Neural crest cell (in vitro differentiated cells): Measurements from ENCODE around the gene FAF1. TPM values are rescaled to one million over a fixed set of nuclear protein-coding genes. Genes with fewer than 3 reads are reported as not detected.

Experiments
- DNase-seq: peaks from one replicate; pipeline ENCODE4 v3.0.0; 2021; ENCODE audit warnings: low read depth, mixed read lengths, low spot score
- H3K27ac Mint-ChIP-seq: one replicate; pipeline ENCODE4 v1.8.0; 2021; ENCODE audit warnings: mild to moderate bottlenecking, mixed read lengths; ENCODE audit not compliant: unreplicated experiment
- H3K27me3 Mint-ChIP-seq: 2 replicates; pipeline ENCODE4 v1.8.0; 2021; ENCODE audit warnings: low read depth, mild to moderate bottlenecking, mixed read lengths
- H3K36me3 Mint-ChIP-seq: 2 replicates; pipeline ENCODE4 v1.8.0; 2021; ENCODE audit warnings: low read depth, mild to moderate bottlenecking, mixed read lengths
- H3K4me1 Mint-ChIP-seq: 2 replicates; pipeline ENCODE4 v1.8.0; 2021; ENCODE audit warnings: mixed read lengths
- H3K4me3 Mint-ChIP-seq: one replicate; pipeline ENCODE4 v1.8.0; 2021; ENCODE audit warnings: mild to moderate bottlenecking, mixed read lengths
- H3K9me3 Mint-ChIP-seq: 2 replicates; pipeline ENCODE4 v1.8.0; 2021; ENCODE audit warnings: mixed read lengths
- CTCF ChIP-seq: fragments of 200-600 bp; sonication (generic); conservative IDR thresholded peaks from 2 replicates; pipeline ENCODE4 v1.5.0; 2021; ENCODE audit warnings: antibody characterized with exemption, mild to moderate bottlenecking
- total RNA-seq: library from RNA; stranded (reverse); gene quantifications from 2 replicates; pipeline ENCODE4 v1.2.1, GENCODE V29; 2021

The FAF1 gene
- total RNA-seq, 1 donor from 2014 or later, result 73.0 TPM

- Mint-ChIP-seq H3K36me3 (peaks cover 11% of the 10 kb centered on the region), H3K27ac (no peak overlapping the region), H3K9me3 (no peaks in the 10 kb centered on the region), H3K4me3 (no peak overlapping the region), H3K4me1 (peaks cover 4% of the 10 kb centered on the region), H3K27me3 (peaks cover 97% of the 10 kb centered on the region)
- no peak for TF ChIP-seq CTCF
- DNase-seq, result no peak
These were observed 547.1 kb downstream of the FAF1 start for GRCh38 chr1:50412813-50413476.

- no peaks in the 10 kb centered on the region for H3K4me1 Mint-ChIP-seq
- H3K27me3 Mint-ChIP-seq, result peaks cover 84% of the 10 kb centered on the region
- no peak overlapping the region for H3K27ac Mint-ChIP-seq
- no peak for DNase-seq
- no peak for TF ChIP-seq CTCF
- H3K36me3 Mint-ChIP-seq, result no peaks in the 10 kb centered on the region
- H3K9me3 Mint-ChIP-seq, result peaks cover 3% of the 10 kb centered on the region
- no peak overlapping the region for H3K4me3 Mint-ChIP-seq
These were observed 554.3 kb downstream of the FAF1 start for GRCh38 chr1:50405814-50406213.

GRCh38 chr1:50393522-50394120 is 566.4 kb downstream of the FAF1 start:
- TF ChIP-seq CTCF, result no peak
- H3K4me1 Mint-ChIP-seq, result no peaks in the 10 kb centered on the region
- H3K4me3 Mint-ChIP-seq, result no peak overlapping the region
- no peaks in the 10 kb centered on the region for H3K36me3 Mint-ChIP-seq
- peaks cover 7% of the 10 kb centered on the region for H3K9me3 Mint-ChIP-seq
- no peak overlapping the region for H3K27ac Mint-ChIP-seq
- no peak for DNase-seq
- peaks cover 44% of the 10 kb centered on the region for H3K27me3 Mint-ChIP-seq

Other genes with a start within 250 kb of the FAF1 start
- 2.9 and 3.5 TPM in 2 replicates for gene CDKN2C, start 10.0 kb upstream of the FAF1 start, total RNA-seq
- gene C1orf185, start 142.0 kb upstream of the FAF1 start, total RNA-seq, result not detected in 2 replicates